Ureter (tissue), 1 donor: Measurements from ENCODE around the gene TMEM236. TPM values are rescaled to one million over a fixed set of nuclear protein-coding genes. Genes with fewer than 3 reads are reported as not detected.
"Not testable (repeated sequence)": the region's sequence is repeated elsewhere in the genome, so short reads cannot be mapped to it uniquely, and the experiment has no call there.

ENCODE experiments used
- DNase-seq: peaks from one replicate; pipeline ENCODE4 v3.0.0-alpha.2; 2020; ENCODE audit warnings: low spot score
- total RNA-seq: library from RNA; stranded (reverse); gene quantifications from one replicate; pipeline ENCODE4 v1.2.4, GENCODE V29; 2023
- donor health status: DM: yes; HTN: yes; CAD: no.

Gene TMEM236
- total RNA-seq: 0.49 TPM

- no peak for DNase-seq
These were observed at the start of gene TMEM236 for GRCh38 chr10:17751781-17752445. TMEM236 (plus strand) TSS chr10:17752201; CDS start chr10:17752296, 95 bp downstream.

- DNase-seq: no peak
These were observed 48.3 kb upstream of the TMEM236 start for GRCh38 chr10:17703706-17704105.

GRCh38 chr10:17708821-17709220, 43.2 kb upstream of the TMEM236 start:
- DNase-seq: no peak

DNA sequence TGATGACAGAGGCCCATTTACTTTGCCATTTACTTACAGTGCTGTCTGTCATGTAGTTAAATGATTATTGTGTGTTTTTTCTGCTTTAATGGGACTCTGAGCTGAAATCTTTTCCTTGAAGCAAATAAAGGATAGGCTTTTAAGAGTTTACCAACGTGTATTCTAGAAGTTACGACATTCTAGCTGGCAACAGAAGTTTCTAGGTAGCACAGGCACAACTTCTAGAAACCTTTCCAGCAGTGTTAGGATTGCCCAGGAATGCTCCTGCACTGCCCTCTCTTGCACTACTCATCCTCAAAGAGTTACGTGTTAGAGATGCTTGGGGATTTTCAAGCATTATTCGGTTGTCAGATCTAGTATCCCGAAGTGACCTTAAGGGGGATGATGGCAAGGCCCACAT, 42.5 kb upstream of the TMEM236 start:
- no peak for DNase-seq

DNA sequence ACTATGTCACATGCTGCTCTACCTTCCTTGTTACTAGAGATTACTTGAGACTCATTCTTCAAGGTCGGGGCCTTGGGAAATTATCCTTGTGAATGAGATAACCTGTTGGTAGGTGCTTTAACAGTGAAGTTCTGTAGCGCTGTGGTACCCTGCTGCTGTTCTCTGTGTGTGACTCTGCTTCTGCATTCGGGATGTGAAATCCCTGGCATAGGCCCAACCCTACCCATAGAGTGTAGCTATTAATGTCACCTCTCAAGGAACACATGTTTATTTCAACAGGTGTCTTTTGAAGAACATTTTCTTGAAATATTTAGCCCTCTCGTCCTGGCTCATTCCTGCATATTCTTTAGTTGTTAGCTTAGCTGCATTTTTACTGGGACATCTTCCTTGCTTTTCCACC, 41.8 kb upstream of the TMEM236 start:
- no peak for DNase-seq

- DNase-seq: no peak
These were observed 39.9 kb upstream of the TMEM236 start for GRCh38 chr10:17712053-17712452.

DNA sequence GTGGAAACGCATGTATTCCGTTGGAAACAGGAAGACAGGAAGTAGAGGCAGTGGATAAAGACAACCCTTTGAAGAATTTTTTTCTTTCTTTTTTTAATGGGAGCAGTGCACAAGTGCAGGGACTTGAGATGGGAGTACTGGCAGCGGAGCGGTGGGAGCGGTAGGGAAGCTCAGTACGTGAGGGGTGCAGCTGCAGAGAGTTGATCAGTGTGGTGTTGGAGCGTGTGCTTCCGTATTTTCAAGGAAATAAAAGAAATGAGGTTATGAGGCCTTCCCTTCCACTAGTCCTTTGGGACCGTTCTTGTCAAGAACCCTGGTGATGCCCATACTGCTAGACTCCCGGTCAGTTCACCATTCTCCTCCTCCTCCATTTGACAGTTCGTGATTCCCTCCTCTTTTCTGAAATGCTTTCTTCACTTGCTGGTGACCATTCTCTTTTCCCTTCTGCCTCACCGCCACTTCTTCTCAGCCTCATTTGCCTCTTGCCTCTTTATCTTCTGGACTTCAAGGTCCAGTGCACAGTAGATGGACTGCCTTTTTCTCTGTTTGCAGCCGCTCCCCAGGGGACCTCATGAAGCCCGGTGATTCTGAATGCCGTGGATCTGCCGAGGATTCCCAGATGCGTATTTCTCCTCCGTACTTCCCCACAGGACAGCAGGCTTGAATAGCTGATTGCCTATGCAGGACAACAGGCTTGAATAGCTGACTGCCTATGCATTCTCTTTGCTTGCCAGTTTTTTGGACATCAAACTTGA, 39.1 kb upstream of the TMEM236 start:
- DNase-seq: no peak

- DNase-seq: no peak
These were observed 38.2 kb upstream of the TMEM236 start for GRCh38 chr10:17713758-17714157.

DNA sequence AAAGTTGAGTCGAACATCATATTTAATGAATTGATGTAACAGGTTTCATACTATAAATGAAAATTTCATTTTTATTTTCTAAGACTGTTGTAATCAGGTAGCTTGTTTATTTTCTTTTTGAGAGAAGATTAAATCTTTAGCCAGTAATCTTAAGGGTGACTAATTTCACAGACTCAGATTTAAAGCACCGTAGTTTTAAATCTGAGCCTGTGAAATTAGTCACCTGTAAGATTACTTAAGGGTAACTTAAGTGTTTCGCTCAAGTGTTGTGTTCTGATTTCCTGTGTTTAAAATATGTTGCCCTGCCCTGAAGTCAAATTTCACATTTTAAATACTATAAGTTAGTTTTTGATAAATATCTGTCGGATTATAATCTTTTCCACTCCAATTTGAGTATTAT, 35.8 kb upstream of the TMEM236 start:
- DNase-seq: no peak

GRCh38 chr10:17722317-17723014, 29.5 kb upstream of the TMEM236 start:
- not testable (repeated sequence) for DNase-seq

DNA sequence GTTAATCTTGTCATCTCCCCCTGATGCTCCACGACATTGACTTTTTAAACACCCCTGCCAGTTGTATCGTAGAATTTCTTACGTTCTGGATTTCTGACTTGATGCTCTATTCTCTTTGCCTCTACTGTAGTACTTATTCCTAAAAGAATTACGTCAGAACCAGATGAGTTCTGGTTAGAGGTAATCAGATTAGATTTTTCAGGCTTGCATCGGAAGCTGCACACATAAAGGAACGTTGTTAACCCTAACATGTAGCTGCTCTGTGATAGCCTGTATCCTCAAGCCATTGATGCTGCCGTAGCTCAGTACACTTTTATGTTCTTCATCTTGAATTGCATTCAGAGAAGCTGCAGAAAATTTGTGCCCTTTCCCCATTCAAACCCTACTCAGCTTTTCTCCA, 26.3 kb upstream of the TMEM236 start:
- no peak for DNase-seq

DNA sequence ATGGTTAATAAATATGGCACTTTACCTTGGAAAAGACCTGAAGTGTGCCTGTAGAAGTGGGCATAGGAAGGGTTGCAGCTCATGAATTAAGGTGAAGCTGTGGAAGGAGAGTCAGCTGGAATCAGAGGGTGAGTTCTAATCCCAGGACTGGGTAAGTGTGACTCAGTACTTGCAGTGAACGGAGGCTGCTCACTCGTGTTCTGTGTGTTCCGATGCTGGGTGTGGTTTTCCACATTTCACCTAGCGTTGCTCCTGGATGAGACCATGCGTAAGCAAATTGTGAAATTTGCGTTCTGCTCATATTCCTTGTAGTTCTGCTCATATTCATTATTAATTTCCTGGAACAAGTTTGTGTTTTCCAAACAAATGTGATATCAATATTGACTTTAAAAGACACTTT, 22.4 kb upstream of the TMEM236 start:
- DNase-seq: no peak

- no peak for DNase-seq
These were observed 21.3 kb upstream of the TMEM236 start for GRCh38 chr10:17730667-17731066.

- no peak for DNase-seq
These were observed 20.5 kb upstream of the TMEM236 start for GRCh38 chr10:17731331-17732020.

- DNase-seq: no peak
These were observed 18.4 kb upstream of the TMEM236 start for GRCh38 chr10:17733620-17734019.

- DNase-seq: no peak
These were observed 17.4 kb upstream of the TMEM236 start for GRCh38 chr10:17734432-17735080.

DNA sequence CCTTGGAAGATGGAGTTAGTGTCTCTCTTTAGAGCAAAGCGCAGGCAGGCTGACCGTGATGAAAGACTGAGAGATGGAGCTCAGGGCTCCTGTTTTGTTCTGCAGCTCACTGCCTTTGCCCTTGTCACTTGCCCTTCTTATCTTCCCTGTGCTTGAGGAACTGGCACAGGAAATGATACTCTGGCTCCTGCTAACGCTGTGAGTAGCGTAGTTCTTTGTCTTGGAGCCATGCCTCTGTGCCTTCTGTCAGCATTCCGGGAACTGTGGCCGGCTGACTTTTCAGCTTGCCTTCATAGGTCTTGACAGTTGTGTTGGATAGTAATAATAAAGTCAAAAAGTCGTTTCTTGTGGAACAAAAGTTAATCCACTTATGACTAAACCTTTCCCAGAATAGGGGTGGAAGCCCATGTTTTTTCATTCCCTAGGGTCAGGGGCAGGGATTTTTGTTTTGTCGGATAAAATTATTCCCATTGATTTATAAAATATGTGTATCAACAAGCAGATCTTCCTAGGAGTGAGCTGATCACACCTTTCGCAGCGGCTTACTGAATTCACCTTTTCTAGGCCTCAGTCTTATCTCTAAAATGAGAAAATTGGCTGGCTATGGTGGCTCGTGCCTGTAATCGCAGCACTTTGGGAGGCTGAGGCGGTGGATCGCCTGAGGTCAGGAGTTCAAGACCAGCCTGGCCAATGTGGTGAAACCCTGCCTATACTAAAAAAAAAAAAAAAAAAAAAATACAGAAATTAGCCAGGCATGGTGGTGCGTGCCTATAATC, 16.6 kb upstream of the TMEM236 start:
- no peak for DNase-seq

GRCh38 chr10:17736223-17736622, 15.8 kb upstream of the TMEM236 start:
- DNase-seq: no peak

GRCh38 chr10:17737027-17737965, 14.7 kb upstream of the TMEM236 start:
- no peak for DNase-seq

DNA sequence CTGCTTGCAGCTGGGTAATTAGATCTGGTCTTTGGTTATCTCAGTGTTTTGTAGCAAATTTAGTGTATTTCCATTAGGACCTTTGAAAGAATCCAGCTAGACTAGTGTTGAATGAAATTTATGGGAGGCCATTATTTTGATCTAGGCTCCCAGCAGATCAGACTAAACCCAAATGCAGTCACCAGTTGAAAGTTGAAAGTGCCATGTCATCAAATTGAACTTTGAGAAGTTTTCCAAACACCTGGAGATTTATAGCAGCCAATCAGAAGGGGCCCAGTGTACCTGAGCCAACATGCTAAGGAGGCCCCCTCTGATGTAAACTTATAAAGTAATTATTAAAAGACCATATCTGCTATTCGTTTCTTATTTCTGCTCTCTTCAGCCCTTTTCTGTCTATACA, 11.3 kb upstream of the TMEM236 start:
- DNase-seq: no peak
